Measurements from ENCODE around the gene NPEPPS. TPM values are rescaled to one million over a fixed set of nuclear protein-coding genes. Genes with fewer than 3 reads are reported as not detected.

Gene NPEPPS
- total RNA-seq, 2 experiments from 2014 or later, result 99.0 to 108 TPM

DNA sequence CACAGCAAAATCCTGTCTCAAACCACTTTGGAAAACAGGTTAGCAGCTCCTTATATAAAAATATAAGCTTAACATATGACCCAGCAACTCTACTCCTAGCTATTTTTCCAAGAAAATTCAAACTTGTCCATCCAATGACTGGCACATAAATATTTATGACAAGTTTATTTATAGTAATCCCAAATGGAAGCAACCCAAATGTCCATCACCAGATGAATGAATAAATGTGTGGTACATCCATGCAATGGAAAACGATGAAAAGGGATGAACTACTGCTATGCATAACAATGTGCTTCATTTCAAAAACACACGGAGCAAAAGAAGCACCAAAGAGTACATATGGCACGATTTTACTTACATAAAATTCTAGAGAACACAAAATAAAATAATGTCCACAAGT is 109.2 kb downstream of the NPEPPS start:
- DNase-seq (no peak), ATAC-seq (no peak)
- H3K4me1 Mint-ChIP-seq (ENCODE audit: low read depth), result peaks cover 11% of the 10 kb centered on the region
- intact Hi-C loops (cut with micrococcal nuclease), result no loop called here
- no peaks in the 10 kb centered on the region for H3K36me3 Mint-ChIP-seq (ENCODE audit: low read depth)
- CTCF ChIA-PET, result no interaction called here
- POLR2A ChIA-PET, result no interaction called here
- no peak overlapping the region for H3K4me3 Mint-ChIP-seq
- no peaks in the 10 kb centered on the region for H3K9me3 Mint-ChIP-seq
- no peaks in the 10 kb centered on the region for H3K27me3 Mint-ChIP-seq
- H3K27ac Mint-ChIP-seq, result no peak overlapping the region
- TF ChIP-seq, protein P1, sequence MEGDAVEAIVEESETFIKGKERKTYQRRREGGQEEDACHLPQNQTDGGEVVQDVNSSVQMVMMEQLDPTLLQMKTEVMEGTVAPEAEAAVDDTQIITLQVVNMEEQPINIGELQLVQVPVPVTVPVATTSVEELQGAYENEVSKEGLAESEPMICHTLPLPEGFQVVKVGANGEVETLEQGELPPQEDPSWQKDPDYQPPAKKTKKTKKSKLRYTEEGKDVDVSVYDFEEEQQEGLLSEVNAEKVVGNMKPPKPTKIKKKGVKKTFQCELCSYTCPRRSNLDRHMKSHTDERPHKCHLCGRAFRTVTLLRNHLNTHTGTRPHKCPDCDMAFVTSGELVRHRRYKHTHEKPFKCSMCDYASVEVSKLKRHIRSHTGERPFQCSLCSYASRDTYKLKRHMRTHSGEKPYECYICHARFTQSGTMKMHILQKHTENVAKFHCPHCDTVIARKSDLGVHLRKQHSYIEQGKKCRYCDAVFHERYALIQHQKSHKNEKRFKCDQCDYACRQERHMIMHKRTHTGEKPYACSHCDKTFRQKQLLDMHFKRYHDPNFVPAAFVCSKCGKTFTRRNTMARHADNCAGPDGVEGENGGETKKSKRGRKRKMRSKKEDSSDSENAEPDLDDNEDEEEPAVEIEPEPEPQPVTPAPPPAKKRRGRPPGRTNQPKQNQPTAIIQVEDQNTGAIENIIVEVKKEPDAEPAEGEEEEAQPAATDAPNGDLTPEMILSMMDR (IDR thresholded peaks at IDR 0.05), result no peak

DNA sequence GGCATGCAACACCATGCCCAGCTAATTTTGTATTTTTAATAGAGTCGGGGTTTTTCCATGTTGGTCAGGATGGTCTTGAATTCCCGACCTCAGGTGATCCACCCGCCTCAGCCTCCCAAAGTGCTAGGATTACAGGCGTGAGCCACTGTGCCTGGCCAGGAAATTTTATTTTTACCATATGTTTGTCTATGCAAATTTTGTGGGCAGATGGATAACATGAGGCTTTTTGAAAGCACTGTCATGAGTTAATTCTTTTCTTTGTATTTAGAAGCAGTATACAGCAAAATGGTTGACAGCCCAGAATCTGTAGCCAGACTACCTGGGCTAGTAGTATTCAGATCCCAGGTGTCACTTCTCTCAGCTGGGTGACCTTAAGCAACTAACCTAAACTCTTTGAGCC is 110.3 kb downstream of the NPEPPS start:
- intact Hi-C loops (cut with micrococcal nuclease), result no loop called here
- no peaks in the 10 kb centered on the region for H3K27me3 Mint-ChIP-seq
- no peaks in the 10 kb centered on the region for H3K9me3 Mint-ChIP-seq
- no peak overlapping the region for H3K4me3 Mint-ChIP-seq
- ChIA-PET POLR2A (no interaction called here), CTCF (interaction anchor here (0.8 kb wide), 1 partner anchor 26 kb away, joined by 3 read pairs; no protein-coding TSS in a partner anchor)
- H3K27ac Mint-ChIP-seq, result no peak overlapping the region
- ATAC-seq (no peak), DNase-seq (no peak)
- peaks cover 8% of the 10 kb centered on the region for H3K4me1 Mint-ChIP-seq (ENCODE audit: low read depth)
- TF ChIP-seq, protein P1 (IDR thresholded peaks at IDR 0.05), result no peak
- H3K36me3 Mint-ChIP-seq (ENCODE audit: low read depth), result no peaks in the 10 kb centered on the region

DNA sequence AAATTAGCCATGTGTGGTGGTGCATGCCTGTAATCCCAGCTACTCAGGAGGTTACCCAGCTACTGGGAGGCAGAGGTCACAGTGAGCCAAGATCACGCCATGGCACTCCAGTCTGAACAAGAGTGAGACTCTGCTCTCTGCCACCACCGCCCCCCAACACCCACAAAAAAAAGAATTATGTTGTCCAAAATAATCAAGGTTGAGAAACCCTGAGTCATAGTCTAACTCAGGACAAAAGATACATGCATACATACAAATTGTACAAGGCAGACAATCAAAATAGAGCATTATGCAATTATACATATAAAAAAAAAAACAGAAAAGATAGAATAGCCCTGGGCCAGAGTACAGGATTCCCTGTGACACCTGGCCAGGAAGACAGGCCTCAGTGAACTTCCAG is 112.2 kb downstream of the NPEPPS start:
- DNase-seq (no peak), ATAC-seq (peak; percentile 24)
- ChIA-PET CTCF (no interaction called here), POLR2A (interaction anchor here (1.0 to 24.4 kb wide), 2 partner anchors 10 to 27 kb away, joined by 3 to 583 read pairs; no protein-coding TSS in a partner anchor)
- Mint-ChIP-seq H3K27ac (no peak overlapping the region), H3K27me3 (no peaks in the 10 kb centered on the region), H3K36me3 (ENCODE audit: low read depth) (no peaks in the 10 kb centered on the region), H3K9me3 (no peaks in the 10 kb centered on the region), H3K4me3 (no peak overlapping the region), H3K4me1 (ENCODE audit: low read depth) (peaks cover 13% of the 10 kb centered on the region)
- intact Hi-C loops (cut with micrococcal nuclease), result no loop called here
- TF ChIP-seq, protein P1 (IDR thresholded peaks at IDR 0.05), result no peak

DNA sequence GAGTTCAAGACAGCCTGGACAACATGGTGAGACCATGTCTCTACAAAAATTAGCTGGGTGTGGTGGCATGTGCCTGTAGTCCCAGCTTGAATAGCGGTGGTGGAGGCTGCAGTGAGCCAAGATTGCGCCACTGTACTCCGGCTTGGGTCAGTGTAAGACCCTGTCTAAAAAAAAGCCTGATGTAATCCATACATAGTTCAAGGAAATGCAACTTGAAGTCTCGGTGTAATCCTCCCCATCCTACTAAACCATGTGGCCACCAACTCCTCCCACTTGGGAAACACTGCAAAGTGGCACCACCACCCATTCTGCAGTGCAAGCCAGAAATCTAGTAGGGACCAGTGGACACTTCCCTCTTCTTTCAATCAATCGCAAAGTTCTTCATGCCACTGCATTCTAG is 113.4 kb downstream of the NPEPPS start:
- H3K27ac Mint-ChIP-seq, result no peak overlapping the region
- no peaks in the 10 kb centered on the region for H3K27me3 Mint-ChIP-seq
- POLR2A ChIA-PET, result interaction anchor here (0.9 to 24.4 kb wide), 4 partner anchors 11 to 26 kb away, joined by 3 to 583 read pairs (median 4); no protein-coding TSS in a partner anchor
- H3K4me3 Mint-ChIP-seq, result no peak overlapping the region
- TF ChIP-seq, protein P1 (IDR thresholded peaks at IDR 0.05), result no peak
- no peaks in the 10 kb centered on the region for H3K9me3 Mint-ChIP-seq
- intact Hi-C loops (cut with micrococcal nuclease), result no loop called here
- DNase-seq, result no peak
- no peak for ATAC-seq
- CTCF ChIA-PET, result no interaction called here
- H3K4me1 Mint-ChIP-seq (ENCODE audit: low read depth), result peaks cover 20% of the 10 kb centered on the region
- H3K36me3 Mint-ChIP-seq (ENCODE audit: low read depth), result no peaks in the 10 kb centered on the region

DNA sequence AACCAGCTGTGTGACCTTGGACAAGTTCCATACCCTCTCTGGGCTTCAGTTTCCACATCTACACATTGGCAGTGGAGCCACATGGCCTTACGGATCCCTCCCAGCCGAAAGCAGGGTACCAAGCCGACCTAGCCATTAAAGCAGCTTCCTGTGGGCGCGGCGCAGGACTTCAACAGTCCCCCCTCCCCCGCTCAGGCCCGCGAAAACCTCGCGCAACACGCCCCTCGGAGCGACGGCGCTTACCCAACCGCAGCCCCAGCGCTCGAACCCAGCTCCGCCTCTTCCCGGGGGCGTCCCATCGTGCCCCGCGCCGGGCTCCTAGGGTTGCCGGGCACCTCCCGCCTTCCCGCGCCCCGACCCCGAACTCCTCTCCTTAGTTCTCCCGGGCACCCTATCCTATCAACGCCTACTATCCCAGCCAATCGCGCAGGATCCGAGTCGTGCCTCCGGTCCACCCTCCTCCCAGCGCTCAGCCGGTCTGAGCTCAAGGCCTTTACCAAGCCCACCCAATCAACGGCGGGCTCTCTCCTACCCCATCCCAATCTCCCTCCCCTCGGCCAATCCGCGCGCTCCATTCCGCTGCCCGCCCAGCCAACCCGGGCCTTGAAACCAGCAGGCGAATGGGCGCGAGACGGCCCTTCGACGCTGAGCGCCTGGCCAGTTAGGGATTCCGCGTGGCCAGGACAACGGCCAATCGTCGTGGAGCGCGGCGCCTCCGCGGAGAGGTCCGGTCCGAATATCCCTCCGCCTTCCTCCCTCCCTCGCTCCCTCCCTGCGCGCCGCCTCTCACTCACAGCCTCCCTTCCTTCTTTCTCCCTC is 118.5 kb downstream of the NPEPPS start, which contains the start of gene KPNB1:
Gene KPNB1 (plus strand): TSS at position 767 of the 819 bp plus-strand sequence. CDS start 326 bp downstream, outside the sequence.
- ATAC-seq (peak; percentile 84), DNase-seq (peak; percentile 99)
- Mint-ChIP-seq H3K27ac (peak within 1 kb of the TSS; percentile 99), H3K4me3 (peak within 1 kb of the TSS; percentile 94), H3K27me3 (no peaks in the 10 kb centered on the region), H3K9me3 (no peaks in the 10 kb centered on the region), H3K36me3 (ENCODE audit: low read depth) (peaks cover 33% of the 10 kb centered on the region), H3K4me1 (ENCODE audit: low read depth) (peaks cover 46% of the 10 kb centered on the region)
- intact Hi-C loops (cut with micrococcal nuclease), result loop anchor here (5.0 kb wide), 1 partner anchor 58 kb away; no protein-coding TSS in a partner anchor
- ChIA-PET CTCF (interaction anchor here (1.0 to 8.2 kb wide), 10 partner anchors 15 to 334 kb away, joined by 3 to 92 read pairs (median 4); no protein-coding TSS in a partner anchor), POLR2A (interaction anchor here (0.5 to 24.4 kb wide), 17 partner anchors 12 to 1569 kb away, joined by 3 to 583 read pairs (median 5); partner anchors contain the start of genes TBKBP1 and TBX21)
- TF ChIP-seq, protein P1 (IDR thresholded peaks at IDR 0.05), result no peak
